ENCODE results near the gene WDR53. TPM values are rescaled to one million over a fixed set of nuclear protein-coding genes. Genes with fewer than 3 reads are reported as not detected.
"Not testable (repeated sequence)": the region's sequence is repeated elsewhere in the genome, so short reads cannot be mapped to it uniquely, and the experiment has no call there.

WDR53 gene
- total RNA-seq, 1 experiment from 2014 or later: 18.6 TPM

GRCh38 chr3:196572389-196572788 is 4.0 kb upstream of the WDR53 start:
- H3K27me3 ChIP-seq (ENCODE audit: control insufficient read depth, insufficient read depth, low read length): no peaks in the 10 kb centered on the region
- no peak overlapping the region for H3K27ac ChIP-seq (ENCODE audit: low read length)
- TF ChIP-seq POLR2AphosphoS5 (IDR thresholded peaks at IDR 0.05; ENCODE audit: low read depth, low read length) (no peak), REST (IDR thresholded peaks at IDR 0.05; ENCODE audit: insufficient read depth in 1 of 2, low read depth in 2 of 2, low read length in 1 of 2) (no peak), TCF7L2 (IDR thresholded peaks at IDR 0.05; ENCODE audit: low read depth, low read length) (no peak)
- TF ChIP-seq, protein P1, sequence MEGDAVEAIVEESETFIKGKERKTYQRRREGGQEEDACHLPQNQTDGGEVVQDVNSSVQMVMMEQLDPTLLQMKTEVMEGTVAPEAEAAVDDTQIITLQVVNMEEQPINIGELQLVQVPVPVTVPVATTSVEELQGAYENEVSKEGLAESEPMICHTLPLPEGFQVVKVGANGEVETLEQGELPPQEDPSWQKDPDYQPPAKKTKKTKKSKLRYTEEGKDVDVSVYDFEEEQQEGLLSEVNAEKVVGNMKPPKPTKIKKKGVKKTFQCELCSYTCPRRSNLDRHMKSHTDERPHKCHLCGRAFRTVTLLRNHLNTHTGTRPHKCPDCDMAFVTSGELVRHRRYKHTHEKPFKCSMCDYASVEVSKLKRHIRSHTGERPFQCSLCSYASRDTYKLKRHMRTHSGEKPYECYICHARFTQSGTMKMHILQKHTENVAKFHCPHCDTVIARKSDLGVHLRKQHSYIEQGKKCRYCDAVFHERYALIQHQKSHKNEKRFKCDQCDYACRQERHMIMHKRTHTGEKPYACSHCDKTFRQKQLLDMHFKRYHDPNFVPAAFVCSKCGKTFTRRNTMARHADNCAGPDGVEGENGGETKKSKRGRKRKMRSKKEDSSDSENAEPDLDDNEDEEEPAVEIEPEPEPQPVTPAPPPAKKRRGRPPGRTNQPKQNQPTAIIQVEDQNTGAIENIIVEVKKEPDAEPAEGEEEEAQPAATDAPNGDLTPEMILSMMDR (IDR thresholded peaks at IDR 0.05): no peak
- peaks cover 9% of the 10 kb centered on the region for H3K4me1 ChIP-seq (ENCODE audit: control insufficient read depth, insufficient read depth, low read length)
- H3K4me3 ChIP-seq (ENCODE audit: low read depth in 2 of 2, low read length in 2 of 2): no peak overlapping the region
- no TSS peak for BruUV-seq (replicated peaks)
- ATAC-seq (no peak), DNase-seq (ENCODE audit: low read depth, low spot score) (no peak)
- ChIA-PET POLR2A (no interaction called here), CTCF (interaction anchor here (1.2 kb wide), 1 partner anchor 37 kb away, joined by 4 read pairs; no protein-coding TSS in a partner anchor)
- H3K9me3 ChIP-seq (ENCODE audit: control insufficient read depth, insufficient read depth, low read depth, low read length): no peaks in the 10 kb centered on the region
- in situ Hi-C loops (cut with HindIII; ENCODE audit: low pct_unique_long_range_greater_than_20kb, low sequenced_read_pairs): no loop called here
- intact Hi-C loops (cut with micrococcal nuclease; ENCODE audit: unreplicated experiment): no loop called here
- H3K36me3 ChIP-seq (ENCODE audit: control insufficient read depth, insufficient read depth, low read length): peaks cover 5% of the 10 kb centered on the region

GRCh38 chr3:196570332-196570731 is 2.0 kb upstream of the WDR53 start:
- H3K36me3 ChIP-seq (ENCODE audit: control insufficient read depth, insufficient read depth, low read length); CTCF ChIA-PET; H3K27me3 ChIP-seq (ENCODE audit: control insufficient read depth, insufficient read depth, low read length); H3K27ac ChIP-seq (ENCODE audit: low read length); in situ Hi-C loops (cut with HindIII; ENCODE audit: low pct_unique_long_range_greater_than_20kb, low sequenced_read_pairs); H3K9me3 ChIP-seq (ENCODE audit: control insufficient read depth, insufficient read depth, low read depth, low read length); intact Hi-C loops (cut with micrococcal nuclease; ENCODE audit: unreplicated experiment); POLR2A ChIA-PET; BruUV-seq (replicated peaks); DNase-seq (ENCODE audit: low read depth, low spot score); ATAC-seq; H3K4me3 ChIP-seq (ENCODE audit: low read depth in 2 of 2, low read length in 2 of 2): not testable (repeated sequence)
- H3K4me1 ChIP-seq (ENCODE audit: control insufficient read depth, insufficient read depth, low read length): peaks cover 15% of the 10 kb centered on the region

GRCh38 chr3:196569003-196569516 is 706 bp upstream of the WDR53 start:
- in situ Hi-C loops (cut with HindIII; ENCODE audit: low pct_unique_long_range_greater_than_20kb, low sequenced_read_pairs) (no loop called here), intact Hi-C loops (cut with micrococcal nuclease; ENCODE audit: unreplicated experiment) (no loop called here)
- ATAC-seq (peak; percentile 65), DNase-seq (ENCODE audit: low read depth, low spot score) (no peak)
- Histone ChIP-seq H3K27me3 (ENCODE audit: control insufficient read depth, insufficient read depth, low read length) (no peaks in the 10 kb centered on the region), H3K27ac (ENCODE audit: low read length) (peak overlapping the region; percentile 75), H3K4me1 (ENCODE audit: control insufficient read depth, insufficient read depth, low read length) (peaks cover 26% of the 10 kb centered on the region), H3K36me3 (ENCODE audit: control insufficient read depth, insufficient read depth, low read length) (peaks cover 5% of the 10 kb centered on the region; the same call in 1 of the 2 replicates), H3K4me3 (ENCODE audit: low read depth in 2 of 2, low read length in 2 of 2) (peak overlapping the region; percentile 87 to 89), H3K9me3 (ENCODE audit: control insufficient read depth, insufficient read depth, low read depth, low read length) (no peaks in the 10 kb centered on the region)
- TF ChIP-seq REST (IDR thresholded peaks at IDR 0.05; ENCODE audit: insufficient read depth in 1 of 2, low read depth in 2 of 2, low read length in 1 of 2): no peak
- TF ChIP-seq SIN3A (IDR thresholded peaks at IDR 0.05; ENCODE audit: borderline replicate concordance, insufficient read depth, low read depth, low read length): 0 out of 2 replicates have a peak, but pooled peaks have one; percentile 14
- ChIA-PET CTCF (interaction anchor here (0.5 kb wide), 1 partner anchor 546 kb away, joined by 3 read pairs; no protein-coding TSS in a partner anchor), POLR2A (interaction anchor here (0.6 to 1.3 kb wide), 2 partner anchors 44 to 82 kb away, joined by 3 to 4 read pairs; no protein-coding TSS in a partner anchor)
- BruUV-seq (replicated peaks): no TSS peak
